H9 (cell line): ENCODE results near the gene RHEX. TPM values are rescaled to one million over a fixed set of nuclear protein-coding genes. Genes with fewer than 3 reads are reported as not detected.

Source experiments
- DNase-seq: peaks from one replicate; pipeline ENCODE4 v3.0.0-alpha.2; 2017
- H2AFZ ChIP-seq: one replicate; pipeline ENCODE4 v1.6.1; 2013; ENCODE audit warnings: mild to moderate bottlenecking, low read length, control low read depth, moderate library complexity
- H2AK5ac ChIP-seq: 2 replicates; pipeline ENCODE4 v1.6.1; 2013; ENCODE audit warnings: low read length, control low read depth, mixed read lengths; ENCODE audit not compliant: insufficient read length
- H2BK120ac ChIP-seq: one replicate; pipeline ENCODE4 v1.6.1; 2013; ENCODE audit warnings: low read depth, mild to moderate bottlenecking, low read length, control low read depth, inconsistent platforms; ENCODE audit not compliant: poor library complexity, severe bottlenecking
- H2BK12ac ChIP-seq: 2 replicates; pipeline ENCODE4 v1.6.1; 2013; ENCODE audit warnings: low read length, control low read depth, mixed read lengths, low read depth; ENCODE audit not compliant: insufficient read length
- H2BK15ac ChIP-seq: 2 replicates; pipeline ENCODE4 v1.6.1; 2013; ENCODE audit warnings: low read depth, low read length, control low read depth
- H2BK20ac ChIP-seq: one replicate; pipeline ENCODE4 v1.6.1; 2013; ENCODE audit warnings: low read depth, mild to moderate bottlenecking, low read length, control low read depth, inconsistent platforms; ENCODE audit not compliant: poor library complexity, severe bottlenecking
- H2BK5ac ChIP-seq: 2 replicates; pipeline ENCODE4 v1.6.1; 2013; ENCODE audit warnings: low read length, control low read depth, mixed read lengths; ENCODE audit not compliant: insufficient read length
- H3K14ac ChIP-seq: 2 replicates; pipeline ENCODE4 v1.6.1; 2013; ENCODE audit warnings: low read length, control low read depth; ENCODE audit not compliant: insufficient read depth
- H3K18ac ChIP-seq: 2 replicates; pipeline ENCODE4 v1.6.1; 2013; ENCODE audit warnings: low read depth, mild to moderate bottlenecking, mixed read lengths, low read length, control low read depth; ENCODE audit not compliant: insufficient read length
- H3K23ac ChIP-seq: 2 replicates; pipeline ENCODE4 v1.6.1; 2013; ENCODE audit warnings: low read length, control low read depth, mixed read lengths, low read depth; ENCODE audit not compliant: insufficient read length
- H3K23me2 ChIP-seq: 2 replicates; pipeline ENCODE4 v1.6.1; 2013; ENCODE audit warnings: low read depth, mild to moderate bottlenecking, mixed read lengths, low read length, control low read depth; ENCODE audit not compliant: insufficient read length, poor library complexity, severe bottlenecking
- H3K27ac ChIP-seq: 2 replicates; pipeline ENCODE4 v1.5.1; 2013; ENCODE audit warnings: low read length, control low read depth, mixed read lengths, low read depth; ENCODE audit not compliant: insufficient read length
- H3K27me3 ChIP-seq: 2 replicates; pipeline ENCODE4 v1.6.1; 2013; ENCODE audit warnings: low read length, control low read depth, inconsistent platforms; ENCODE audit not compliant: insufficient read depth
- H3K4ac ChIP-seq: 2 replicates; pipeline ENCODE4 v1.6.1; 2013; ENCODE audit warnings: low read depth, mild to moderate bottlenecking, control low read depth, inconsistent platforms, low read length, moderate library complexity
- H3K4me1 ChIP-seq: 2 replicates; pipeline ENCODE4 v1.6.1; 2013; ENCODE audit warnings: low read length, control low read depth, inconsistent platforms; ENCODE audit not compliant: insufficient read depth
- H3K4me2 ChIP-seq: 2 replicates; pipeline ENCODE4 v1.6.1; 2013; ENCODE audit warnings: low read length, control low read depth, mixed read lengths; ENCODE audit not compliant: insufficient read length, insufficient read depth
- H3K56ac ChIP-seq: 2 replicates; pipeline ENCODE4 v1.6.1; 2013; ENCODE audit warnings: low read depth, mild to moderate bottlenecking, mixed read lengths, low read length, control low read depth; ENCODE audit not compliant: insufficient read length
- H3K79me1 ChIP-seq: 2 replicates; pipeline ENCODE4 v1.6.1; 2013; ENCODE audit warnings: low read depth, mild to moderate bottlenecking, moderate library complexity, low read length, control low read depth, inconsistent platforms; ENCODE audit not compliant: insufficient read depth, poor library complexity, severe bottlenecking
- H3K79me2 ChIP-seq: 2 replicates; pipeline ENCODE4 v1.6.1; 2013; ENCODE audit warnings: low read length, control low read depth, inconsistent platforms; ENCODE audit not compliant: insufficient read depth
- H3K9ac ChIP-seq: 2 replicates; pipeline ENCODE4 v1.6.1; 2013; ENCODE audit warnings: low read length, control low read depth, mixed read lengths; ENCODE audit not compliant: insufficient read length; ENCODE audit errors: extremely low read depth
- H3K9me3 ChIP-seq: one replicate; pipeline ENCODE4 v1.6.1; 2013; ENCODE audit warnings: low read depth, low read length, inconsistent platforms; ENCODE audit not compliant: control insufficient read depth
- H3T11ph ChIP-seq: one replicate; pipeline ENCODE4 v1.6.1; 2013; ENCODE audit warnings: mild to moderate bottlenecking, low read length, control low read depth, inconsistent platforms
- H4K20me1 ChIP-seq: one replicate; pipeline ENCODE4 v1.6.1; 2013; ENCODE audit not compliant: control insufficient read depth, insufficient read length, insufficient read depth
- H4K5ac ChIP-seq: 2 replicates; pipeline ENCODE4 v1.6.1; 2013; ENCODE audit warnings: low read depth, mild to moderate bottlenecking, mixed read lengths, low read length, control low read depth; ENCODE audit not compliant: insufficient read length
- H4K8ac ChIP-seq: replicated peaks from 2 replicates; pipeline ENCODE4 v1.6.1; 2013; ENCODE audit warnings: low read length, control low read depth, mixed read lengths, low read depth; ENCODE audit not compliant: insufficient read length
- H4K91ac ChIP-seq: 2 replicates; pipeline ENCODE4 v1.6.1; 2013; ENCODE audit warnings: low read depth, mild to moderate bottlenecking, moderate library complexity, mixed read lengths, low read length, control low read depth; ENCODE audit not compliant: insufficient read length
- H3K27ac Mint-ChIP-seq, 3 experiments: 2 replicates in 2 of 3; 3 replicates in 1 of 3; pipeline ENCODE4 v1.8.0; 2020 to 2021; ENCODE audit warnings: mixed read lengths in 3 of 3, mild to moderate bottlenecking in 1 of 3, moderate library complexity in 1 of 3
- H3K27me3 Mint-ChIP-seq: 2 replicates; pipeline ENCODE4 v1.8.0; 2021; ENCODE audit warnings: low read depth, mild to moderate bottlenecking, moderate library complexity, mixed read lengths
- H3K36me3 Mint-ChIP-seq, 3 experiments: 2 replicates in 2 of 3; 3 replicates in 1 of 3; pipeline ENCODE4 v1.8.0; 2020 to 2021; ENCODE audit warnings: low read depth in 3 of 3, mixed read lengths in 3 of 3; ENCODE audit not compliant: insufficient read depth in 1 of 3
- H3K4me1 Mint-ChIP-seq, 2 experiments: 2 replicates each; pipeline ENCODE4 v1.8.0; 2020; ENCODE audit warnings: mixed read lengths in 2 of 2
- H3K4me3 Mint-ChIP-seq, 2 experiments: 2 replicates in 1 of 2; 3 replicates in 1 of 2; pipeline ENCODE4 v1.8.0; 2020 to 2021; ENCODE audit warnings: mild to moderate bottlenecking in 2 of 2, mixed read lengths in 2 of 2, moderate library complexity in 1 of 2
- H3K9me3 Mint-ChIP-seq, 2 experiments: 2 replicates in 1 of 2; 3 replicates in 1 of 2; pipeline ENCODE4 v1.8.0; 2020; ENCODE audit warnings: mild to moderate bottlenecking in 2 of 2, mixed read lengths in 2 of 2, moderate library complexity in 1 of 2
- CTCF ChIP-seq: fragments of 200-600 bp; sonication (generic); conservative IDR thresholded peaks from 3 replicates; pipeline ENCODE4 v1.8.0; 2021; ENCODE audit warnings: antibody characterized with exemption, mild to moderate bottlenecking
- WGBS: extraction: QIAGEN DNeasy Blood & Tissue Kit; methylation state at CpG from one replicate; pipeline ENCODE4 v1.1.7; 2013; ENCODE audit warnings: missing lambda C conversion rate, low lambda C conversion rate, mixed read lengths; ENCODE audit not compliant: insufficient read length; ENCODE audit errors: extremely low coverage; 5-methylcytosine and 5-hydroxymethylcytosine counted together
- total RNA-seq: library from RNA; stranded (reverse); gene quantifications from 2 replicates; pipeline ENCODE4 v1.2.1, GENCODE V29; 2021

The RHEX gene
- total RNA-seq, 1 experiment from 2014 or later, result not detected

GRCh38 chr1:206014601-206015000 is 38.4 kb upstream of the RHEX start:
- H3K27ac Mint-ChIP-seq, result no peak overlapping the region; a peak in 1 of 7 replicates
- no peaks in the 10 kb centered on the region for H3K79me2 ChIP-seq
- no peaks in the 10 kb centered on the region for H3K9me3 ChIP-seq
- no peak overlapping the region for H3K4ac ChIP-seq
- H2AFZ ChIP-seq, result no peak overlapping the region
- DNase-seq, result no peak
- H3K36me3 Mint-ChIP-seq, result 0 out of 7 replicates have a peak, but pooled peaks cover 0 to 4% (median 0%) of the 10 kb centered on the region in 3 experiments
- no peak overlapping the region for H2AK5ac ChIP-seq
- no peak overlapping the region for H4K91ac ChIP-seq
- H3T11ph ChIP-seq, result no peak overlapping the region
- H3K4me2 ChIP-seq, result no peak overlapping the region
- H3K9me3 Mint-ChIP-seq, result peaks cover 0 to 3% of the 10 kb centered on the region in 2 experiments; a peak in 1 of 5 replicates
- H3K27ac ChIP-seq, result no peak overlapping the region
- H3K18ac ChIP-seq, result no peak overlapping the region
- no peak overlapping the region for H2BK5ac ChIP-seq
- no peak overlapping the region for H3K23ac ChIP-seq
- H2BK120ac ChIP-seq, result no peak overlapping the region
- H2BK15ac ChIP-seq, result no peak overlapping the region
- H3K9ac ChIP-seq, result no peak overlapping the region
- H3K27me3 ChIP-seq, result no peaks in the 10 kb centered on the region
- no peak overlapping the region for H4K5ac ChIP-seq
- no peaks in the 10 kb centered on the region for H3K79me1 ChIP-seq
- H3K56ac ChIP-seq, result no peak overlapping the region
- TF ChIP-seq CTCF, result no peak
- no peaks in the 10 kb centered on the region for H4K20me1 ChIP-seq
- H2BK12ac ChIP-seq, result no peak overlapping the region
- H4K8ac ChIP-seq, result no peak overlapping the region
- peaks cover 4 to 7% of the 10 kb centered on the region in 2 experiments for H3K4me1 Mint-ChIP-seq
- no peaks in the 10 kb centered on the region; the same call in 1 of the 2 replicates for H3K27me3 Mint-ChIP-seq
- H2BK20ac ChIP-seq, result no peak overlapping the region
- H3K23me2 ChIP-seq, result no peaks in the 10 kb centered on the region
- WGBS, result no CpG with 5 or more reads among the region's 5 CpGs
- no peak overlapping the region for H3K14ac ChIP-seq
- H3K4me1 ChIP-seq, result no peaks in the 10 kb centered on the region
- no peak overlapping the region for H3K4me3 Mint-ChIP-seq
